Immature natural killer cell (primary cell): Measurements from ENCODE around the gene ARPC2. TPM values are rescaled to one million over a fixed set of nuclear protein-coding genes. Genes with fewer than 3 reads are reported as not detected.
"Not testable (repeated sequence)": the region's sequence is repeated elsewhere in the genome, so short reads cannot be mapped to it uniquely, and the experiment has no call there.

Source experiments
- DNase-seq, 3 donors: peaks; one replicate each; pipeline ENCODE4 v3.0.0; 2022; ENCODE audit warnings: mixed read lengths in 1 of 3
- H3K27ac Mint-ChIP-seq, 6 donors: one replicate each; pipeline ENCODE4 v1.8.0; 2020; ENCODE audit warnings: mixed read lengths in 6 of 6, mild to moderate bottlenecking in 5 of 6, inconsistent platforms in 4 of 6, moderate library complexity in 3 of 6
- H3K27me3 Mint-ChIP-seq, 3 donors: one replicate each; pipeline ENCODE4 v1.8.0; 2020 to 2021; ENCODE audit warnings: low read depth in 3 of 3, mild to moderate bottlenecking in 3 of 3, mixed read lengths in 3 of 3, moderate library complexity in 3 of 3, inconsistent platforms in 1 of 3
- H3K36me3 Mint-ChIP-seq, 3 donors: one replicate each; pipeline ENCODE4 v1.8.0; 2020; ENCODE audit warnings: mixed read lengths in 3 of 3, inconsistent platforms in 2 of 3, mild to moderate bottlenecking in 2 of 3
- H3K4me1 Mint-ChIP-seq, 2 donors: one replicate each; pipeline ENCODE4 v1.8.0; 2020; ENCODE audit warnings: inconsistent platforms in 2 of 2, mild to moderate bottlenecking in 2 of 2, mixed read lengths in 2 of 2, moderate library complexity in 1 of 2
- H3K4me3 Mint-ChIP-seq, 5 donors: one replicate each; pipeline ENCODE4 v1.8.0; 2020; ENCODE audit warnings: mild to moderate bottlenecking in 5 of 5, mixed read lengths in 5 of 5, inconsistent platforms in 3 of 5, moderate library complexity in 3 of 5
- H3K9me3 Mint-ChIP-seq, 6 donors: one replicate each; pipeline ENCODE4 v1.8.0; 2020; ENCODE audit warnings: mild to moderate bottlenecking in 6 of 6, mixed read lengths in 6 of 6, inconsistent platforms in 4 of 6, moderate library complexity in 3 of 6
- polyA plus RNA-seq, 3 donors: library from polyadenylated mRNA; unstranded; fragments of 300-500 nt; fragmentation: Illumina TruSeq; gene quantifications; one replicate each; pipeline ENCODE4 v1.2.3, GENCODE V29; 2021

Gene ARPC2
- polyA plus RNA-seq, 3 donors from 2014 or later = 1,394 to 2,060 (median 1,454) TPM

DNA sequence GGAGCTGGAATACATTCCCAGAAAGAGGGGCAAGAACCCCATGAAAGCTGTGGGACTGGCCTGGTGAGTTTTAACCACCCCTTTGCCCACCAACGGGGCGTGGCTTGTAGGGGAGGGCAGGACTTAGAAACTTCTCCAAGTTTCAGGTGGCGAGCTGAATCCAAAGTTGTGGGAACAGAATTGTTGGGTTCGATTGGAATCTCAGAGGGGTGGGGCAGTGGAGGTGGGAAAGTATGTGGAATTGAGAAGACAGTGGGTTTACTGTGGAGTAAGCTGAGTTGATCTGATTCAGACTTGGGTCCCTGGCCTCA is 54.5 kb downstream of the ARPC2 start:
- H3K4me1 Mint-ChIP-seq = peaks cover 42 to 58% of the 10 kb centered on the region in 2 donors

DNA sequence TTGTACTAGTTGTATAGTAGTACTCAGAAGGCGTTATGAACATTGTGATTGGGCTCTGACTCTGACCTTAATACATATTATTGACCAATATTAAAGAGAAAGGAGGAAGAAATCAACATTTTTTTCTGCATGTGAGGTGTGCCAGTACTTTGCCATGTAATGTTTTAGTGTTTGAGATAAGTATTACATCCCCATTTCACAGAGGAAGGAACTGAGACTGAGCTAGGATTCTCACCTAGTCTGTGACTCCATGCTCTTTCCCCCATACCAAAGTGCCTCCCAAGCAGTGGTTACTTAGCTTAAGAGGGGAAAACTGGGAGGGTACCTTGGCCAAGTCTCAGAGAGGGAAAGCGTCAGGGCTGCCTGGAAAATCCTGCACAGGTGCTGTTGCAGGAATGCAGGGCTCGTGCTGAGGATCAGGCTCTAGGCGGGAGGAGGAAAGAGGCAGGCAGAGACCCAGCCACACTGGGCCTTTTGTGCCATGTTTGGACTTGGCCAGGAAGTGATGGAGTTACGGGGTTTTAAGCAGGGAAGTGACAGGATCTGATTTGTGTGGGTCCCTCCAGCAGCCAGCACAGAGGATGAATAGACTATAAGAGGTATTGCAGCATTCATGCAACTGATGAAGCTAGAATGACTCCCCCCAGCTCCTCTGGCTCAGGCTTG is 55.0 kb downstream of the ARPC2 start:
- Mint-ChIP-seq H3K4me1 (peaks cover 41 to 58% of the 10 kb centered on the region in 2 donors), H3K27me3 (peaks cover 4 to 11% (median 6%) of the 10 kb centered on the region in 3 donors), H3K27ac (peak overlapping the region; percentile 65 to 89 (median 83)), H3K36me3 (peaks cover 5 to 28% (median 6%) of the 10 kb centered on the region in 3 donors), H3K4me3 (peak overlapping the region in 4 of 5 donors; percentile 69 to 95 (median 91)), H3K9me3 (no peaks in the 10 kb centered on the region)
- no peak for DNase-seq

More for the DNA sequence above, 54.5 kb downstream of the ARPC2 start:
- no peak for DNase-seq
- H3K36me3 Mint-ChIP-seq = peaks cover 5 to 26% (median 6%) of the 10 kb centered on the region in 3 donors
- H3K9me3 Mint-ChIP-seq = no peaks in the 10 kb centered on the region
- H3K27me3 Mint-ChIP-seq = peaks cover 4 to 11% (median 5%) of the 10 kb centered on the region in 3 donors
- peak overlapping the region; percentile 63 to 89 (median 76) for H3K27ac Mint-ChIP-seq
- peak overlapping the region; percentile 69 to 95 (median 94) for H3K4me3 Mint-ChIP-seq

DNA sequence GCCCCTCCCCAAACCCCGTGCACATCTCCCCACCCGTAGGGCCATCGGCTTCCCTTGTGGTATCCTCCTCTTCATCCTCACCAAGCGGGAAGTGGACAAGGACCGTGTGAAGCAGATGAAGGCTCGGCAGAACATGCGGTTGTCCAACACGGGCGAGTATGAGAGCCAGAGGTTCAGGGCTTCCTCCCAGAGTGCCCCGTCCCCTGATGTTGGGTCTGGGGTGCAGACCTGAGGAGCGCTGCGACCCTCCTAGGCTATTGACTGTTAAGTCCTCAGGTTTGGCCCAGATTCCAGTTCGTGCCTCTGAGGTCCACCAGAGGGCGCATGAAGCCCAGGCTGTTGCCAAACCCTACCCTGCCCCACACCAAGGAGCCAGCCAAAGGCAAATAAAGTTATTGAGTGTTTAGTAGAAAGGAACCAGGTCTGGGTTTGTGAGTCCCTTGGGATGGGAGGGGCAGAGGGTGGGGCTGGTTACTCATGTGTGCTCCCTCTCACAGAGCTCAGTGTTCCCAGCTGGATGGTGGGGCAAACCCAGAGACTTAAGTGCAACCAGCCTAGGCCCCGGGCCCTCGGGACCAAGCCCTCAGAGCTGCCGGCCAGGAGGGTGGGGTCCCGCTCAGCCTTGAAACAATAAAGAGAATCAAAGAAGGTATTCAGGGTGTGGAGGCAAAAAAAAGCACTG is 55.7 kb downstream of the ARPC2 start:
- peaks cover 5 to 32% (median 8%) of the 10 kb centered on the region in 3 donors for H3K36me3 Mint-ChIP-seq
- H3K4me3 Mint-ChIP-seq = peak overlapping the region in 3 of 5 donors; percentile 27 to 48 (median 27)
- peaks cover 36 to 52% of the 10 kb centered on the region in 2 donors for H3K4me1 Mint-ChIP-seq
- DNase-seq = peak; percentile 72 to 78 (median 75)
- H3K27ac Mint-ChIP-seq = peak overlapping the region; percentile 40 to 89 (median 82)
- H3K27me3 Mint-ChIP-seq = peaks cover 4 to 9% (median 7%) of the 10 kb centered on the region in 3 donors
- no peaks in the 10 kb centered on the region for H3K9me3 Mint-ChIP-seq

DNA sequence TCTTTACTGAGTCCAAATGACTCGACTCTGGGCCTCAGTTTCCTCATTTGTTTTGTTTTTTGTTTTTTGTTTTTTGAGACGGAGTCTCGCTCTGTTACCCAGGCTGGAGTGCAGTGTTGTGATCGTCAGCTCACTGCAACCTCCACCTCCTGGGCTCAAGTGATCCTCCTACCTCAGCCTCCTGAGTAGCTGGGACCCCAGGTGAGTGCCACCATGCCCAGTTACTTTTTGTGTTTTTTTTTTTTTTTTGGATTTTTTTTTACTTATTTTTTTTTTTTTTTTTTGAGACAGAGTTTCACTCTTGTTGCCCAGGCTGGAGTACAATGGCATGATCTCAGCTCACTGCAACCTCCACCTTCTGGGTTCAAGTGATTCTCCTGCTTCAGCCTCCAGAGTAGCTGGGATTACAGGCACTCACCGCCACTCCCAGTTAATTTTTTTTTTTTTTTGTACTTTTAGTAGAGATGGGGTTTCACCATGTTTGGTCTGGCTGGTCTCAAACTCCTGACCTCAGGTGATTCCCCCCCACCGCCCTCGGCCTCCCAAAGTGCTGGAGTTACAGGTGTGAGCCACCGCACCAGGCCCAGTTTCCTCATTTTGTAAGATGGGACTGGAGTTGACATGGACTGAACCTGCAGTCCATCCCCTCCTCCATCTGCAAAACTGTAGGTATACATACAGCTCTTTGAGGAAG is 56.4 kb downstream of the ARPC2 start:
- Mint-ChIP-seq H3K36me3 (peaks cover 5 to 36% (median 11%) of the 10 kb centered on the region in 3 donors), H3K4me1 (peaks cover 36 to 51% of the 10 kb centered on the region in 2 donors), H3K27ac (peak overlapping the region; percentile 67 to 89 (median 82))
- H3K4me3 Mint-ChIP-seq, H3K9me3 Mint-ChIP-seq, H3K27me3 Mint-ChIP-seq, DNase-seq: not testable (repeated sequence)

DNA sequence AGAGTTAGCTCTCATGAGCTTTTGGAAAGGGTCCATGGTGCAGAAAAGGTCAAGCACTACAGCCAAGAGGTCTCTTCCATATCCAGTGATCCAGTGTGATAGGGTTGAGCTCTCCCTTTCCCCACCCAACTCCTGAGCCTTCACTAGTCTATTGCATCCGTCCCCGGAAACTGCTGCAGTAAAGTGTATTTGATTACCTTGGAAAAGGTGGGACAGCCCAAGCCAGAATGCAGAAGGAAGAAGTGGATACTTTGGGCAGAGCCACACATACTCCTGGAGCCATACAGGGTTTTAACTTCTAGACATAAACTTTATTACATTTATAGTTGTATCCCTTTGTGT is 56.9 kb downstream of the ARPC2 start:
- Mint-ChIP-seq H3K36me3 (peaks cover 5 to 37% (median 11%) of the 10 kb centered on the region in 3 donors), H3K9me3 (no peaks in the 10 kb centered on the region), H3K4me3 (no peak overlapping the region), H3K27ac (peak overlapping the region; percentile 67 to 84 (median 74)), H3K4me1 (peaks cover 36 to 50% of the 10 kb centered on the region in 2 donors), H3K27me3 (peaks cover 6 to 9% (median 7%) of the 10 kb centered on the region in 3 donors)
- DNase-seq = no peak

DNA sequence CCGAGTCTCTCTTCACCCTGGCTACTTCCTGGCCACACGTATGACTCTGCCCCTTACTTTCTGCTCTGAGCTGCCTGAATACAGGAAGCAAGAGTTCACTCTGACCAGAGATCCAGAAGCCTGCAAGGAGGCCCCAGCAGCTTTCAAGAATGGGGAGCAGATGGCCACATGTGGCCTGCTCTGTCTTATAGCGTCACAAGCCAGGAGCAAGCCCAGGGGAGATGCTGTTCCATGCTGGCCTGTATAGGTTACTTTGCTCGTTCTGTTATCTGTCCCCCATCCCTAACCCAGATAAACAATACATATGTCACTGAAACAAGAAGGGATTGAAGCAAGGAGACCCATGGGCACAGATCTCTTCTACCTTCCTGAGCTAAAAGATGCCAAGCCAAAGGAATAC is 57.6 kb downstream of the ARPC2 start:
- no peak for DNase-seq
- Mint-ChIP-seq H3K9me3 (no peaks in the 10 kb centered on the region), H3K4me3 (no peak overlapping the region), H3K36me3 (peaks cover 5 to 39% (median 11%) of the 10 kb centered on the region in 3 donors), H3K4me1 (peaks cover 31 to 43% of the 10 kb centered on the region in 2 donors), H3K27ac (peak overlapping the region; percentile 24 to 74 (median 67)), H3K27me3 (peaks cover 6 to 9% (median 7%) of the 10 kb centered on the region in 3 donors)

DNA sequence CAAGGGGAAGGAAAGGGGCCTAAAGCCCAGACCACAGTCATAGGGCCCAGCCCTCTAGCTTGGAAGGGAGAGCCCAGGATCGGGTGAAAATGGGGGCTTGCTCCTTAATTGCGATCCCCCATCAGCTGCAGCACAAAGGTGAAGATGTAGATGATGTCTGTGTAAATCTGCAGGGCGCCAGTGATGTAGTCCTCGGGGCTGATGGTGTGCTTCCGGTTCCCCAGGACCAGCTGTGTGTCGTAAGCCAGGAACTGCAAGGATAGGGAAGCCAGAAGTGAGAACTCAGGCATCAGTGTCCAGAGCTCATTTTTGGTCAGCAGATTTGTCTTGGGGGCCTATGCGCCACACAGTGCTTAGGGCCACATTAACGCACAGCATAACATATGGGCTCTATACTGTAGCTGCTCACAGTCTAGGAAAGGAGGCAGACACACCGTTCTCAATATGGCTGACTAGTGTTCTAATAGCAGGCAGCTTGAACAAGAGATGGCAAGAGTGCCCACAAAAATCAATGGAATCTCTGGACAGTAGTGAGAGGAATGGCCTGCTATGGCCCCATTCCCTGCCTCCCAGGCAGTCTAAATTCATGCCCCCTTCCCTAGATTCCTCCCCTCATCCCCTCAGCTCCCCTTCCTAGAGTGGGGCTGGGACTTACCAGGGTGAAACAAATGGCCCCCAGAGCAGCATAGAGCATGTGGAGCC is 58.5 kb downstream of the ARPC2 start:
- peaks cover 2 to 5% (median 4%) of the 10 kb centered on the region in 3 donors for H3K27me3 Mint-ChIP-seq
- no peaks in the 10 kb centered on the region for H3K9me3 Mint-ChIP-seq
- peaks cover 5 to 47% (median 11%) of the 10 kb centered on the region in 3 donors for H3K36me3 Mint-ChIP-seq
- no peak overlapping the region for H3K4me3 Mint-ChIP-seq
- H3K27ac Mint-ChIP-seq = peak overlapping the region in 5 of 6 donors; percentile 22 to 53 (median 49)
- H3K4me1 Mint-ChIP-seq = peaks cover 28 to 35% of the 10 kb centered on the region in 2 donors
- DNase-seq = no peak

DNA sequence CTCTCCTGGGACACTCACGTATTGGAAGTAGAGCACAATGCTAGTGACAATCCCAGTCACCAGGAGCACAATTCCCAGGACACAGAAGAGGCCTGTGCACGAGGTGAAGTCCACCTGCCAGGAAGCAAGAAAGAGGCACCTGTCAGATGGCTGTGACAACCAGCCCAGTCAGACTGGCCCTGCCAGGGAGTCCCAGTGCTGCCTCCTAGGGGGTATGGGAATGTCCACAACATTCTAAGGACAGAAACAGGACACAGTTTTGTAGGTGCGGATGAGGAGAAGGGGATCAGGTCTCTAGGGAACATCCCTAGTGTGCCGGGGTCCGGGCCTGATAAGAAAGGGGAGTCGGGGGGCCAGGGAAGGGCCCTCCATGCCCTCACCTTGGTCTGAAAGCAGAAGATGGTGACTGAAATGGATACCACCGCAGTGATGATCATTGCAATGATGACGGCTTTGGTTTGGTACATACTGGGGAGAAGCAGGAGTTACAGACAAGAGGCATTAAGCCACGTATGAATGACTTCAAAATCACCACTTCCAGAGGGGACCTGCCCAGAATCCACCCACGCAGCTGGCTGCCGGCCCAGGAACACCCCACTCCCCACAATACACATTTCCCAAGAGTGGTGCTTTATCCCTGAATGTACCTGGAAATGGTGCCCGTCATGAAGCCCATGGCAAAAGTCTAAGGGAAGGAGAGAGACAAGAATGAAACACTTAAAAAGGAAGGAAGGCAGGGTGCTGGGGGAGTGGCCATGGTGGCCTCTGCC is 60.2 kb downstream of the ARPC2 start:
- Mint-ChIP-seq H3K27me3 (peaks cover 2 to 7% (median 5%) of the 10 kb centered on the region in 3 donors), H3K9me3 (no peaks in the 10 kb centered on the region), H3K4me1 (peaks cover 13 to 19% of the 10 kb centered on the region in 2 donors), H3K27ac (peak overlapping the region; percentile 38 to 75 (median 60)), H3K36me3 (peaks cover 9 to 50% (median 11%) of the 10 kb centered on the region in 3 donors), H3K4me3 (no peak overlapping the region)
- no peak for DNase-seq

DNA sequence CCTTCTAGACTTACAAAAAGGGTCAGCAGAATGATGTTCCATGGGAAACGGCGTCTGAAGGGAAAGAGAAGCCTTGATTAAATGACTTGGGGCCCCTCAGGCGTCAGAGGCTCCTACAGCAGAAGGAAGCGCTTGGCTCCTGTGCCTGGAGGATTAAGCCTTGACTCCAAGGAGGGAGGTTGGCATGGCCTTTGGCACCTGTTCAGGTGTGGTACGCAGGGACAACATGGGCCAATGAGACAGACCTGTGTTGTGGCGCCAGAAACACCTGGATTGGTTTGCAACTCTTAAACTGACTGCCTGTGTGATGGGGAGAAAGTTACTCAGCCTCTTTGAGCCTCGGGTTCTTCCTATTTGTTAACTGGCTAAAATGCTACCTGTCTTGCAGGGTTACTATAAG is 60.9 kb downstream of the ARPC2 start:
- Mint-ChIP-seq H3K36me3 (peaks cover 9 to 50% (median 11%) of the 10 kb centered on the region in 3 donors), H3K27ac (peak overlapping the region in 4 of 6 donors; percentile 24 to 85 (median 54)), H3K4me1 (peaks cover 11% of the 10 kb centered on the region in 2 donors), H3K9me3 (no peaks in the 10 kb centered on the region), H3K27me3 (peaks cover 2 to 7% (median 2%) of the 10 kb centered on the region in 3 donors), H3K4me3 (no peak overlapping the region)
- DNase-seq = no peak

DNA sequence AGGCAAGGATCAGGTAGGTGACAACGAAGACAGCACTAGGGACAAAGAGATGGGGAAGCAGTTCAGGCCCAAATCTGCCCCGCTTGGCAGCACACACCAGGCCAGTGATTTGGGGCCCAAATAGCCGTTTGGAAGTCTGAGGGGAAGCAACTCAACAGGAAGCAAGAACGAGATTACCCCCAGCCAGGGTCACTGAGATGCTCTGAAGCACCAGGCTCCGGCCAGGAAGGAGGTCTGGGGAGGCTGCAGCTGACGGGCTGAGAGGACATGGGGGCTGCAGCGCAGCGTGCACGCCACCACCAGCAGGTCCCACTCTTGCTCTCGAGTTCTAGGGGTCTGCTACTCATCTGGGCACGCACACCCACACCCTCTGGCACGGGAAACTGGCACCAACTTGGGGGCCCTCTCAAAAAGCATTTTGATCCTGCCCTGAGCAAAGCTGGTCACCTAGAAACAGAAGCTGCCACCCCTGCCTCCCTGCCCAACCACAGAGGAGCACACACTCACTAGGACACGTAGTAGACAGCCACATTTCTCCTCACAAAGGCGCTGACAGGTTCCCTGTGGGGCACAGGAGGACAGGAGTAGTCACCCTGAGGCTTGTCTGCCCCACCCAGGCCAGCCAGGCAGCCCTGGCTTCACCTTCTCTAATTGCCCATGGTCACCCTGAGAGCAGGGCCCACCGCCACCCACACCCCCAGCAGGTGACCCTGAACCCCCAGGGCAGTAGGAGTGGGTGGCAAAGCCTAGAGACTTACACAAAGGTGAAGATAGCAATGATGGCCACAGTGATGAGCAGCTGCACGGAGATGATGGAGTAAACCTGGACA is 61.8 kb downstream of the ARPC2 start:
- DNase-seq = no peak
- peaks cover 9 to 48% (median 11%) of the 10 kb centered on the region in 3 donors for H3K36me3 Mint-ChIP-seq
- no peak overlapping the region for H3K4me3 Mint-ChIP-seq
- peaks cover 2 to 8% (median 6%) of the 10 kb centered on the region in 3 donors for H3K27me3 Mint-ChIP-seq
- H3K9me3 Mint-ChIP-seq = no peaks in the 10 kb centered on the region
- peak overlapping the region in 4 of 6 donors; percentile 34 to 85 (median 76) for H3K27ac Mint-ChIP-seq
- H3K4me1 Mint-ChIP-seq = peaks cover 15 to 18% of the 10 kb centered on the region in 2 donors

DNA sequence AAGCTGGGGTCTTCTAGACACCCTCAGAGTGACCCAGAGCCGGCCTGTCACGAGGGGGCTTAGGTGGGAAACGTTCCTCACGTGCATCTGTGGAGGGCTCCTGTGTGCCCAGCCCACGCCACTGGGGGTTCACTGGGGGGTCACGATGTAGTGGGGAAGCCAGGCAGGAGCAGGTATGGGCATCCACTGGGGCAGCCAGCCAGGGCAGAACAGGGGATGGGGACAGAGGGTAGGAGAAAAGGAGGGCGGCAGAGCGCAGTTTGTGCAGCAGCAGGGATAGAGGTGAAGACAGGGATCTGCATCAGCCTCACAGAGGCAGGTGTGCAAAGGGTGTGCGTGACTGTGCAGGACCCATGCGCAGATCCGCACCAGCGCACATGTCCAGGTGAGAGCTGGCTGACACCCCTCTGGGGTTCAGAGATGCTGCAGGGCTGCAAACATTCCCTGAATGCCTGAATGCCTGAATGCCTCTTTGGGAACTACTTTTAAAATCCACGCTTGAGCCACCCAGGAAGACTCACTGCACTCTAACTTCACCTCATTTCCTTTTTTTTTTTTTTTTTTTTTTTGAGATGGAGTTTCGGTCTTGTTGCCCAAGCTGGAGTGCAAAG is 63.4 kb downstream of the ARPC2 start:
- H3K4me3 Mint-ChIP-seq = no peak overlapping the region
- peaks cover 22 to 34% of the 10 kb centered on the region in 2 donors for H3K4me1 Mint-ChIP-seq
- H3K27ac Mint-ChIP-seq = peak overlapping the region; percentile 3 to 85 (median 72)
- peaks cover 3 to 36% (median 11%) of the 10 kb centered on the region in 3 donors for H3K36me3 Mint-ChIP-seq
- no peaks in the 10 kb centered on the region for H3K9me3 Mint-ChIP-seq
- no peak for DNase-seq
- peaks cover 13 to 16% (median 14%) of the 10 kb centered on the region in 3 donors for H3K27me3 Mint-ChIP-seq

DNA sequence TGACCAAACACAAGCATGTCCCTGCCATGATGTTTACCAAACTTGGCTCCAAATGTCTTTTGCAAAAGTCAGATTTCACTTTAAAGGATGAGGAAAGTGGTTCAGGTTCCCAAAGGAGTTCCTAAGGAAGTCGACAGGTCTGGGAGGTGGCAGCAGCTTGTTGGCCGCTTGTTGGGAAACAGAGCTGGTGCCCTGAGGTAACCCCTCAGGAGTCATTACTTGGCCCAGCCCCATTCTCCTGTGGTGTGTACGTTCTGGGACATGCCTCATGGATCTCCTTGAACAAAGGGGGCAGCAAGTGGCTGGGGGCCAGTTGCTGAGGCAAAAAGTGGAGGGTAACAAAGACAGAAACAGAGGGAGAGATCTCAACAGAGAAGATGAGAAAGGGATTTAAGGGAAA is 64.5 kb downstream of the ARPC2 start:
- Mint-ChIP-seq H3K4me3 (no peak overlapping the region), H3K27ac (peak overlapping the region; percentile 79 to 93 (median 82)), H3K9me3 (no peaks in the 10 kb centered on the region), H3K36me3 (peaks cover 3 to 33% (median 11%) of the 10 kb centered on the region in 3 donors), H3K4me1 (peaks cover 33 to 45% of the 10 kb centered on the region in 2 donors), H3K27me3 (peaks cover 18 to 21% (median 20%) of the 10 kb centered on the region in 3 donors)
- no peak for DNase-seq
